Liver (tissue), 9 donors: ENCODE results near the gene RASAL1. TPM values are rescaled to one million over a fixed set of nuclear protein-coding genes. Genes with fewer than 3 reads are reported as not detected.

Experiments
- DNase-seq: peaks from one replicate; pipeline ENCODE4 v3.0.0-alpha.2; 2017; ENCODE audit warnings: low spot score
- H3K27ac ChIP-seq, 2 donors: one replicate each; pipeline ENCODE4 v1.7.0; 2013; ENCODE audit warnings: inconsistent platforms in 2 of 2, low read length in 2 of 2, control low read depth in 1 of 2, low read depth in 1 of 2, mild to moderate bottlenecking in 1 of 2
- H3K27me3 ChIP-seq, 4 donors: one replicate each; pipeline versions ENCODE4 v1.6.1 to v1.7.0; 2013; ENCODE audit warnings: low read length in 3 of 4, inconsistent platforms in 1 of 4, mild to moderate bottlenecking in 1 of 4, moderate library complexity in 1 of 4; ENCODE audit not compliant: control insufficient read depth in 4 of 4, insufficient read depth in 4 of 4
- H3K36me3 ChIP-seq, 4 donors: one replicate each; pipeline versions ENCODE4 v1.6.1 to v1.7.0; 2013; ENCODE audit warnings: low read length in 3 of 4, mild to moderate bottlenecking in 3 of 4, low read depth in 1 of 4, moderate library complexity in 1 of 4; ENCODE audit not compliant: control insufficient read depth in 4 of 4, insufficient read depth in 3 of 4
- H3K4me1 ChIP-seq, 4 donors: one replicate each; pipeline versions ENCODE4 v1.6.1 to v1.7.0; 2013; ENCODE audit warnings: low read length in 3 of 4, mild to moderate bottlenecking in 3 of 4, moderate library complexity in 1 of 4; ENCODE audit not compliant: control insufficient read depth in 4 of 4, insufficient read depth in 4 of 4
- H3K4me3 ChIP-seq, 3 donors: one replicate each; pipeline versions ENCODE4 v1.6.1 to v1.7.0; 2013; ENCODE audit warnings: low read length in 3 of 3, control low read depth in 1 of 3, low read depth in 1 of 3, mild to moderate bottlenecking in 1 of 3
- H3K9ac ChIP-seq, 2 donors: one replicate each; pipeline ENCODE4 v1.7.0; 2013; ENCODE audit warnings: low read length in 2 of 2, mild to moderate bottlenecking in 2 of 2, moderate library complexity in 2 of 2, control low read depth in 1 of 2, low read depth in 1 of 2
- H3K9me3 ChIP-seq, 4 donors: one replicate each; pipeline versions ENCODE4 v1.6.1 to v1.7.0; 2013; ENCODE audit warnings: low read length in 3 of 4; ENCODE audit not compliant: control insufficient read depth in 4 of 4
- ATF3 ChIP-seq: IDR thresholded peaks from 2 replicates; pipeline ENCODE4 v1.6.1; 2016; ENCODE audit warnings: antibody characterized with exemption
- CTCF ChIP-seq: fragments of 150-350 bp; IDR thresholded peaks from 2 replicates; pipeline ENCODE4 v1.5.1; 2017; ENCODE audit warnings: improper control_type of control experiment, low read depth, low read length; ENCODE audit not compliant: missing input control
- EGR1 ChIP-seq, 2 donors: IDR thresholded peaks; 2 replicates each; pipeline ENCODE4 v1.6.1; 2016 to 2018; ENCODE audit warnings: antibody characterized with exemption in 2 of 2, low read depth in 2 of 2
- FOXA1 ChIP-seq: IDR thresholded peaks from 2 replicates; pipeline ENCODE4 v1.6.1; 2016; ENCODE audit warnings: antibody characterized with exemption
- FOXA2 ChIP-seq: IDR thresholded peaks from 2 replicates; pipeline ENCODE4 v1.6.1; 2016; ENCODE audit warnings: antibody characterized with exemption
- GABPA ChIP-seq, 2 donors: IDR thresholded peaks in 1 of 2; conservative IDR thresholded peaks in 1 of 2; 2 replicates each; pipeline ENCODE4 v1.6.1; 2016; ENCODE audit warnings: antibody characterized with exemption in 2 of 2, mild to moderate bottlenecking in 1 of 2, moderate library complexity in 1 of 2
- HNF4A ChIP-seq, 2 donors: conservative IDR thresholded peaks; 2 replicates each; pipeline ENCODE4 v1.6.1; 2016; ENCODE audit warnings: antibody characterized with exemption in 2 of 2, mild to moderate bottlenecking in 2 of 2
- HNF4G ChIP-seq: IDR thresholded peaks from 2 replicates; pipeline ENCODE4 v1.6.1; 2016; ENCODE audit warnings: antibody characterized with exemption
- JUND ChIP-seq, 2 donors: IDR thresholded peaks; 2 replicates each; pipeline ENCODE4 v1.6.1; 2016; ENCODE audit warnings: antibody characterized with exemption in 2 of 2
- MAX ChIP-seq: IDR thresholded peaks from 2 replicates; pipeline ENCODE4 v1.6.1; 2016; ENCODE audit warnings: antibody characterized with exemption
- NR2F2 ChIP-seq: IDR thresholded peaks from 2 replicates; pipeline ENCODE4 v1.6.1; 2016; ENCODE audit warnings: antibody characterized with exemption
- RAD21 ChIP-seq, 2 donors: IDR thresholded peaks; 2 replicates each; pipeline ENCODE4 v1.6.1; 2016; ENCODE audit warnings: antibody characterized with exemption in 2 of 2, mild to moderate bottlenecking in 2 of 2
- REST ChIP-seq: IDR thresholded peaks from 2 replicates; pipeline ENCODE4 v1.6.1; 2016; ENCODE audit warnings: antibody characterized with exemption, mild to moderate bottlenecking
- RXRA ChIP-seq, 2 donors: IDR thresholded peaks; 2 replicates each; pipeline ENCODE4 v1.6.1; 2017 to 2018; ENCODE audit warnings: antibody characterized with exemption in 2 of 2, mild to moderate bottlenecking in 1 of 2
- SP1 ChIP-seq: IDR thresholded peaks from 2 replicates; pipeline ENCODE4 v1.6.1; 2018; ENCODE audit warnings: antibody characterized with exemption, mild to moderate bottlenecking
- TAF1 ChIP-seq: conservative IDR thresholded peaks from 2 replicates; pipeline ENCODE4 v1.6.1; 2016; ENCODE audit warnings: antibody characterized with exemption, mild to moderate bottlenecking
- YY1 ChIP-seq: IDR thresholded peaks from 2 replicates; pipeline ENCODE4 v1.6.1; 2016; ENCODE audit warnings: antibody characterized with exemption, mild to moderate bottlenecking
- ZBTB33 ChIP-seq: IDR thresholded peaks from 2 replicates; pipeline ENCODE4 v1.6.1; 2016; ENCODE audit warnings: antibody characterized with exemption
- WGBS: extraction: QIAGEN DNeasy Blood & Tissue Kit; methylation state at CpG from one replicate; pipeline ENCODE4 v1.1.7; 2013; 5-methylcytosine and 5-hydroxymethylcytosine counted together
- polyA plus RNA-seq, 2 donors: library from polyadenylated mRNA; stranded (reverse) in 1 of 2; unstranded in 1 of 2; fragments of 200-250 nt in 1 of 2; fragments of >200 nt in 1 of 2; fragmentation: Nextera tagmentation in 1 of 2; extraction: Ambion mirVana in 1 of 2; gene quantifications; one replicate each; pipeline versions ENCODE4 v1.2.1 to v1.2.3, GENCODE V29; 2013 to 2015
- total RNA-seq, 2 donors: library from RNA; depleted of rRNA; stranded (reverse); fragments of >200 nt; gene quantifications; one replicate each; pipeline ENCODE4 v1.2.3, GENCODE V29; 2014
- donor health status: healthy.
- donor health status: healthy.
- donor health status: healthy.
- donor health status: healthy.
- donor health status: healthy.

Gene RASAL1
- total and polyA plus RNA-seq, 4 donors: 0.20 to 0.33 (median 0.26) TPM

- TF ChIP-seq FOXA2 (no peak), YY1 (no peak), FOXA1 (no peak), SP1 (no peak), NR2F2 (no peak), ZBTB33 (no peak), MAX (no peak), RAD21 (IDR thresholded peaks at IDR 0.05) (no peak), JUND (IDR thresholded peaks at IDR 0.05) (no peak), GABPA (IDR thresholded peaks at IDR 0.05 in 1 of 2, conservative IDR thresholded peaks at IDR 0.05 in 1 of 2) (no peak), HNF4A (conservative IDR thresholded peaks at IDR 0.05) (peak in 1 of 2 donors; percentile 24), ATF3 (peak; percentile 15), HNF4G (no peak), CTCF (no peak), REST (no peak), RXRA (IDR thresholded peaks at IDR 0.05) (peak in 1 of 2 donors; percentile 22), EGR1 (IDR thresholded peaks at IDR 0.05; ENCODE audit: low read depth in 2 of 2) (peak in 1 of 2 donors; percentile 18), TAF1 (no peak)
- 78% methylated on average over 11 of the region's 11 CpGs for WGBS
- H3K4me1 ChIP-seq: peaks cover 0 to 4% (median 3%) of the 10 kb centered on the region in 4 donors
- DNase-seq: no peak
- H3K4me3 ChIP-seq: no peak overlapping the region
- H3K36me3 ChIP-seq: peaks cover 0 to 6% (median 2%) of the 10 kb centered on the region in 4 donors
- H3K9ac ChIP-seq: no peak overlapping the region
- H3K27ac ChIP-seq: no peak overlapping the region
- H3K27me3 ChIP-seq: no peaks in the 10 kb centered on the region
- H3K9me3 ChIP-seq: no peaks in the 10 kb centered on the region
Measured at GRCh38 chr12:113083863-113084435, 51.6 kb downstream of the RASAL1 start.
